KMS-11 (cell line): ENCODE results near the gene CTNNA2.
A peak's percentile ranks its signal among the peaks of the same experiment; 100 is the strongest.

ENCODE experiments used
- H2AFZ ChIP-seq: fragments of 200-600 bp; sonication (generic); 2 replicates; pipeline ENCODE4 v1.6.1; 2016; ENCODE audit warnings: antibody characterized with exemption, mixed run types, low read depth
- H3K27ac ChIP-seq: fragments of 200-600 bp; sonication (generic); 2 replicates; pipeline ENCODE4 v1.6.1; 2016; ENCODE audit warnings: mild to moderate bottlenecking, mixed run types
- H3K27me3 ChIP-seq: fragments of 200-600 bp; sonication (generic); 2 replicates; pipeline ENCODE4 v1.6.1; 2017; ENCODE audit warnings: mild to moderate bottlenecking, low read depth, mixed run types, moderate library complexity; ENCODE audit not compliant: insufficient read depth
- H3K36me3 ChIP-seq: fragments of 200-600 bp; sonication (generic); 2 replicates; pipeline ENCODE4 v1.6.1; 2017; ENCODE audit warnings: mild to moderate bottlenecking, mixed run types; ENCODE audit not compliant: insufficient read depth
- H3K4me1 ChIP-seq: fragments of 200-600 bp; sonication (generic); 2 replicates; pipeline ENCODE4 v1.6.1; 2016; ENCODE audit warnings: mild to moderate bottlenecking, low read depth, mixed run types; ENCODE audit not compliant: poor library complexity, severe bottlenecking
- H3K4me2 ChIP-seq: fragments of 200-600 bp; sonication (generic); 2 replicates; pipeline ENCODE4 v1.7.0; 2016; ENCODE audit warnings: mild to moderate bottlenecking, mixed run types
- H3K4me3 ChIP-seq: fragments of 200-600 bp; sonication (generic); IDR thresholded peaks from 2 replicates; pipeline ENCODE4 v1.6.1; 2017; ENCODE audit warnings: low read depth, low read length, mixed read lengths; ENCODE audit not compliant: insufficient read depth
- H3K79me2 ChIP-seq: fragments of 200-600 bp; sonication (generic); 2 replicates; pipeline ENCODE4 v1.6.1; 2016; ENCODE audit warnings: low read depth, mixed run types; ENCODE audit not compliant: insufficient read depth
- H3K9ac ChIP-seq: fragments of 200-600 bp; sonication (generic); 2 replicates; pipeline ENCODE4 v1.6.1; 2016; ENCODE audit warnings: mild to moderate bottlenecking, mixed run types
- H4K20me1 ChIP-seq: fragments of 200-600 bp; sonication (generic); 2 replicates; pipeline ENCODE4 v1.6.1; 2016; ENCODE audit warnings: mild to moderate bottlenecking, mixed run types; ENCODE audit not compliant: insufficient read depth
- TF ChIP-seq, protein P1 (sequence below): fragments of 200-600 bp; sonication (generic); conservative IDR thresholded peaks from 2 replicates; pipeline ENCODE4 v1.6.1; 2017; ENCODE audit warnings: low read depth, mild to moderate bottlenecking, antibody characterized with exemption, low read length, moderate library complexity, mixed read lengths

CTNNA2 gene

GRCh38 chr2:79529636-79530035, 16.8 kb downstream of the CTNNA2 start:
- TF ChIP-seq, protein P1, sequence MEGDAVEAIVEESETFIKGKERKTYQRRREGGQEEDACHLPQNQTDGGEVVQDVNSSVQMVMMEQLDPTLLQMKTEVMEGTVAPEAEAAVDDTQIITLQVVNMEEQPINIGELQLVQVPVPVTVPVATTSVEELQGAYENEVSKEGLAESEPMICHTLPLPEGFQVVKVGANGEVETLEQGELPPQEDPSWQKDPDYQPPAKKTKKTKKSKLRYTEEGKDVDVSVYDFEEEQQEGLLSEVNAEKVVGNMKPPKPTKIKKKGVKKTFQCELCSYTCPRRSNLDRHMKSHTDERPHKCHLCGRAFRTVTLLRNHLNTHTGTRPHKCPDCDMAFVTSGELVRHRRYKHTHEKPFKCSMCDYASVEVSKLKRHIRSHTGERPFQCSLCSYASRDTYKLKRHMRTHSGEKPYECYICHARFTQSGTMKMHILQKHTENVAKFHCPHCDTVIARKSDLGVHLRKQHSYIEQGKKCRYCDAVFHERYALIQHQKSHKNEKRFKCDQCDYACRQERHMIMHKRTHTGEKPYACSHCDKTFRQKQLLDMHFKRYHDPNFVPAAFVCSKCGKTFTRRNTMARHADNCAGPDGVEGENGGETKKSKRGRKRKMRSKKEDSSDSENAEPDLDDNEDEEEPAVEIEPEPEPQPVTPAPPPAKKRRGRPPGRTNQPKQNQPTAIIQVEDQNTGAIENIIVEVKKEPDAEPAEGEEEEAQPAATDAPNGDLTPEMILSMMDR, result no peak
- no peak overlapping the region for H3K4me3 ChIP-seq
- peak overlapping the region; percentile 31; the same call in 1 of the 2 replicates for H3K4me2 ChIP-seq
- H3K9ac ChIP-seq, result no peak overlapping the region
- peak overlapping the region; percentile 12; the same call in 1 of the 2 replicates for H2AFZ ChIP-seq
- no peaks in the 10 kb centered on the region for H3K79me2 ChIP-seq
- peak overlapping the region; percentile 9; the same call in 1 of the 2 replicates for H3K27ac ChIP-seq
- H3K27me3 ChIP-seq, result no peaks in the 10 kb centered on the region
- no peaks in the 10 kb centered on the region for H3K36me3 ChIP-seq
- peaks cover 17% of the 10 kb centered on the region for H3K4me1 ChIP-seq
- H4K20me1 ChIP-seq, result no peaks in the 10 kb centered on the region

- Histone ChIP-seq H3K79me2 (no peaks in the 10 kb centered on the region), H3K9ac (no peak overlapping the region), H3K36me3 (no peaks in the 10 kb centered on the region), H2AFZ (no peak overlapping the region), H3K4me2 (peak overlapping the region; percentile 31), H3K4me1 (peaks cover 17% of the 10 kb centered on the region), H3K27me3 (no peaks in the 10 kb centered on the region), H3K4me3 (no peak overlapping the region), H4K20me1 (no peaks in the 10 kb centered on the region), H3K27ac (peak overlapping the region; percentile 9; the same call in 1 of the 2 replicates)
- TF ChIP-seq, protein P1, result peak; percentile 43; the same call in 1 of the 2 replicates
These were observed 17.6 kb downstream of the CTNNA2 start for GRCh38 chr2:79530443-79530842.

- Histone ChIP-seq H2AFZ (no peak overlapping the region), H3K4me2 (no peak overlapping the region), H3K36me3 (no peaks in the 10 kb centered on the region), H3K79me2 (no peaks in the 10 kb centered on the region), H3K4me3 (no peak overlapping the region), H3K9ac (no peak overlapping the region), H3K27me3 (no peaks in the 10 kb centered on the region), H3K27ac (no peak overlapping the region), H4K20me1 (no peaks in the 10 kb centered on the region), H3K4me1 (no peaks in the 10 kb centered on the region)
- TF ChIP-seq, protein P1, result no peak
These were observed 34.7 kb downstream of the CTNNA2 start for GRCh38 chr2:79547568-79547967.

DNA sequence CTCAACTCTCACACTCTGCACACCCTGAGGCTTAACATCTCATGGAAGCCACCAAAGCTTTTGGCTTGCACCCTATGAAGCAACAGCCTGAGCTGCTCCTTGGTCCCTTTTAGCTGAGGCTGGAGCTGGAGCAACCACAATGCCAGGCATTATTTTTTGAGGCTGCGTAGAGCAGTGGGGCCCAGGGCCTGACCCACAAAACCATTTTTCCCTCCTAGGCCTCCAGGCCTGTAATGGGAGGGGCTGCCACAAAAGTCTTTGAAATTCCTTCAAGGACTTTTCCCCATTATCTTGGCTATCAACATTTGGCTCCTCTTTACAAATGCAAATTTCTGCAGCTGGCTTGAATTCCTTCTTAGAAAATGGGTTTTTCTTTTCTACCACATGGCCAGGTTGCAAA, 39.8 kb downstream of the CTNNA2 start:
- Histone ChIP-seq H3K27ac (no peak overlapping the region), H2AFZ (no peak overlapping the region), H3K4me3 (no peak overlapping the region), H3K4me1 (no peaks in the 10 kb centered on the region), H3K9ac (no peak overlapping the region), H3K36me3 (no peaks in the 10 kb centered on the region), H3K27me3 (no peaks in the 10 kb centered on the region), H3K4me2 (no peak overlapping the region), H3K79me2 (no peaks in the 10 kb centered on the region), H4K20me1 (no peaks in the 10 kb centered on the region)
- TF ChIP-seq, protein P1, result no peak
